HG02759 (cell line): Measurements from ENCODE around the gene TRIL.

Experiments used
- ATAC-seq: cut with Tn5 transposase; IDR thresholded peaks from one replicate; pipeline ENCODE4 v1.9.1; 2021; ENCODE audit warnings: mild to moderate bottlenecking, moderate library complexity; ENCODE audit not compliant: unreplicated experiment

TRIL gene

GRCh38 chr7:28941633-28942032 is 16.5 kb downstream of the TRIL start:
- no peak for ATAC-seq

GRCh38 chr7:28940741-28941384 is 17.3 kb downstream of the TRIL start:
- ATAC-seq: no peak

- no peak for ATAC-seq
Measured at GRCh38 chr7:28939844-28940544, 18.1 kb downstream of the TRIL start.

GRCh38 chr7:28939367-28939766 is 18.8 kb downstream of the TRIL start:
- ATAC-seq: no peak

GRCh38 chr7:28937619-28938018 is 20.5 kb downstream of the TRIL start:
- no peak for ATAC-seq

GRCh38 chr7:28937103-28937502 is 21.0 kb downstream of the TRIL start:
- ATAC-seq: no peak

GRCh38 chr7:28933846-28934320 is 24.2 kb downstream of the TRIL start:
- no peak for ATAC-seq

GRCh38 chr7:28931565-28931964 is 26.6 kb downstream of the TRIL start:
- no peak for ATAC-seq

GRCh38 chr7:28926871-28927597 is 31.1 kb downstream of the TRIL start:
- peak; percentile 83 for ATAC-seq

GRCh38 chr7:28922624-28923331 is 35.4 kb downstream of the TRIL start:
- ATAC-seq: peak; percentile 45

- peak; percentile 80 for ATAC-seq
Measured at GRCh38 chr7:28921822-28922221, 36.3 kb downstream of the TRIL start.

GRCh38 chr7:28920424-28920823 is 37.7 kb downstream of the TRIL start:
- ATAC-seq: no peak

GRCh38 chr7:28919510-28919909 is 38.6 kb downstream of the TRIL start:
- no peak for ATAC-seq

GRCh38 chr7:28908775-28909174 is 49.4 kb downstream of the TRIL start:
- no peak for ATAC-seq

- no peak for ATAC-seq
Measured at GRCh38 chr7:28905464-28905863, 52.7 kb downstream of the TRIL start.

GRCh38 chr7:28904578-28905048 is 53.5 kb downstream of the TRIL start:
- ATAC-seq: no peak

GRCh38 chr7:28903730-28904577 is 54.2 kb downstream of the TRIL start:
- ATAC-seq: no peak
